Nephron (organoid): ENCODE measurements around the gene A2M.

ENCODE experiments used
- H3K27ac Mint-ChIP-seq, 3 experiments: 2 replicates each; pipeline ENCODE4 v1.8.0; 2020; ENCODE audit warnings: mixed read lengths in 3 of 3, mild to moderate bottlenecking in 2 of 3, moderate library complexity in 1 of 3
- H3K27me3 Mint-ChIP-seq: 2 replicates; pipeline ENCODE4 v1.8.0; 2021; ENCODE audit warnings: low read depth, mild to moderate bottlenecking, moderate library complexity, mixed read lengths
- H3K36me3 Mint-ChIP-seq: 2 replicates; pipeline ENCODE4 v1.8.0; 2020; ENCODE audit warnings: low read depth, mixed read lengths
- H3K4me1 Mint-ChIP-seq: 2 replicates; pipeline ENCODE4 v1.8.0; 2020; ENCODE audit warnings: mixed read lengths
- H3K4me3 Mint-ChIP-seq, 3 experiments: 2 replicates each; pipeline ENCODE4 v1.8.0; 2020; ENCODE audit warnings: mild to moderate bottlenecking in 3 of 3, mixed read lengths in 3 of 3, moderate library complexity in 2 of 3
- H3K9me3 Mint-ChIP-seq: 2 replicates; pipeline ENCODE4 v1.8.0; 2020; ENCODE audit warnings: mixed read lengths
- CTCF ChIP-seq, 3 experiments: fragments of 200-600 bp; sonication (generic); IDR thresholded peaks; one replicate each; pipeline ENCODE4 v1.5.0; 2021; ENCODE audit warnings: antibody characterized with exemption in 3 of 3; ENCODE audit not compliant: unreplicated experiment in 3 of 3

Gene A2M

GRCh38 chr12:9043766-9044165 is 72.0 kb downstream of the A2M start:
- Mint-ChIP-seq H3K36me3 (no peaks in the 10 kb centered on the region), H3K9me3 (no peaks in the 10 kb centered on the region), H3K27me3 (no peaks in the 10 kb centered on the region), H3K4me3 (no peak overlapping the region), H3K27ac (no peak overlapping the region), H3K4me1 (no peaks in the 10 kb centered on the region)
- no peak for TF ChIP-seq CTCF (IDR thresholded peaks at IDR 0.05; ENCODE audit: unreplicated experiment in 3 of 3)

GRCh38 chr12:9041321-9041720 is 74.4 kb downstream of the A2M start:
- Mint-ChIP-seq H3K27me3 (no peaks in the 10 kb centered on the region), H3K9me3 (no peaks in the 10 kb centered on the region), H3K36me3 (no peaks in the 10 kb centered on the region), H3K4me3 (no peak overlapping the region), H3K27ac (no peak overlapping the region), H3K4me1 (no peaks in the 10 kb centered on the region)
- TF ChIP-seq CTCF (IDR thresholded peaks at IDR 0.05; ENCODE audit: unreplicated experiment in 3 of 3), result no peak

- no peaks in the 10 kb centered on the region for H3K9me3 Mint-ChIP-seq
- H3K36me3 Mint-ChIP-seq, result no peaks in the 10 kb centered on the region
- H3K27me3 Mint-ChIP-seq, result no peaks in the 10 kb centered on the region
- no peaks in the 10 kb centered on the region for H3K4me1 Mint-ChIP-seq
- H3K4me3 Mint-ChIP-seq, result no peak overlapping the region
- no peak for TF ChIP-seq CTCF (IDR thresholded peaks at IDR 0.05; ENCODE audit: unreplicated experiment in 3 of 3)
- H3K27ac Mint-ChIP-seq, result no peak overlapping the region
These were observed 75.1 kb downstream of the A2M start for GRCh38 chr12:9040484-9041186.

GRCh38 chr12:9039397-9039977 is 76.2 kb downstream of the A2M start:
- peak; percentile 70 to 84 (median 72) for TF ChIP-seq CTCF (IDR thresholded peaks at IDR 0.05; ENCODE audit: unreplicated experiment in 3 of 3)
- no peaks in the 10 kb centered on the region for H3K9me3 Mint-ChIP-seq
- no peaks in the 10 kb centered on the region for H3K4me1 Mint-ChIP-seq
- H3K36me3 Mint-ChIP-seq, result no peaks in the 10 kb centered on the region
- no peak overlapping the region for H3K27ac Mint-ChIP-seq
- H3K27me3 Mint-ChIP-seq, result no peaks in the 10 kb centered on the region
- H3K4me3 Mint-ChIP-seq, result no peak overlapping the region

- H3K9me3 Mint-ChIP-seq, result no peaks in the 10 kb centered on the region
- no peaks in the 10 kb centered on the region for H3K36me3 Mint-ChIP-seq
- no peak overlapping the region for H3K27ac Mint-ChIP-seq
- peaks cover 4% of the 10 kb centered on the region for H3K27me3 Mint-ChIP-seq
- no peaks in the 10 kb centered on the region for H3K4me1 Mint-ChIP-seq
- no peak for TF ChIP-seq CTCF (IDR thresholded peaks at IDR 0.05; ENCODE audit: unreplicated experiment in 3 of 3)
- H3K4me3 Mint-ChIP-seq, result no peak overlapping the region
These were observed 78.3 kb downstream of the A2M start for GRCh38 chr12:9037431-9037830.

GRCh38 chr12:9036227-9036626 is 79.5 kb downstream of the A2M start:
- no peaks in the 10 kb centered on the region for H3K36me3 Mint-ChIP-seq
- H3K27ac Mint-ChIP-seq, result no peak overlapping the region
- H3K4me3 Mint-ChIP-seq, result no peak overlapping the region
- TF ChIP-seq CTCF (IDR thresholded peaks at IDR 0.05; ENCODE audit: unreplicated experiment in 3 of 3), result no peak
- H3K4me1 Mint-ChIP-seq, result no peaks in the 10 kb centered on the region
- H3K9me3 Mint-ChIP-seq, result no peaks in the 10 kb centered on the region
- H3K27me3 Mint-ChIP-seq, result peaks cover 4% of the 10 kb centered on the region
